ENCODE measurements around the gene AGPAT4. TPM values are rescaled to one million over a fixed set of nuclear protein-coding genes. Genes with fewer than 3 reads are reported as not detected.
A peak's percentile ranks its signal among the peaks of the same experiment; 100 is the strongest.

The AGPAT4 gene
- total RNA-seq, 2 donors from 2014 or later, result 61.0 to 61.1 TPM

- H3K9me3 Mint-ChIP-seq, result peaks cover 34% of the 10 kb centered on the region
- TF ChIP-seq, protein P1, sequence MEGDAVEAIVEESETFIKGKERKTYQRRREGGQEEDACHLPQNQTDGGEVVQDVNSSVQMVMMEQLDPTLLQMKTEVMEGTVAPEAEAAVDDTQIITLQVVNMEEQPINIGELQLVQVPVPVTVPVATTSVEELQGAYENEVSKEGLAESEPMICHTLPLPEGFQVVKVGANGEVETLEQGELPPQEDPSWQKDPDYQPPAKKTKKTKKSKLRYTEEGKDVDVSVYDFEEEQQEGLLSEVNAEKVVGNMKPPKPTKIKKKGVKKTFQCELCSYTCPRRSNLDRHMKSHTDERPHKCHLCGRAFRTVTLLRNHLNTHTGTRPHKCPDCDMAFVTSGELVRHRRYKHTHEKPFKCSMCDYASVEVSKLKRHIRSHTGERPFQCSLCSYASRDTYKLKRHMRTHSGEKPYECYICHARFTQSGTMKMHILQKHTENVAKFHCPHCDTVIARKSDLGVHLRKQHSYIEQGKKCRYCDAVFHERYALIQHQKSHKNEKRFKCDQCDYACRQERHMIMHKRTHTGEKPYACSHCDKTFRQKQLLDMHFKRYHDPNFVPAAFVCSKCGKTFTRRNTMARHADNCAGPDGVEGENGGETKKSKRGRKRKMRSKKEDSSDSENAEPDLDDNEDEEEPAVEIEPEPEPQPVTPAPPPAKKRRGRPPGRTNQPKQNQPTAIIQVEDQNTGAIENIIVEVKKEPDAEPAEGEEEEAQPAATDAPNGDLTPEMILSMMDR (conservative IDR thresholded peaks at IDR 0.05), result no peak
- H3K4me1 Mint-ChIP-seq, result no peaks in the 10 kb centered on the region
- no peak for DNase-seq
- H3K27ac Mint-ChIP-seq, result no peak overlapping the region
- Histone ChIP-seq H3K36me3 (ENCODE audit: control insufficient read depth, insufficient read depth, low read length) (peaks cover 42% of the 10 kb centered on the region), H3K4me1 (ENCODE audit: control insufficient read depth, insufficient read depth, low read length) (no peaks in the 10 kb centered on the region), H3K27me3 (ENCODE audit: control insufficient read depth, insufficient read depth, low read length, poor library complexity, severe bottlenecking) (no peaks in the 10 kb centered on the region), H3K4me3 (ENCODE audit: low read length) (peak overlapping the region; percentile 60), H3K9me3 (ENCODE audit: control insufficient read depth, low read length) (peaks cover 42% of the 10 kb centered on the region), H3K27ac (ENCODE audit: low read depth, low read length) (no peak overlapping the region), H3K9ac (ENCODE audit: extremely low read depth, low read length, poor library complexity, severe bottlenecking) (no peak overlapping the region)
- no peak overlapping the region for H3K4me3 Mint-ChIP-seq
- peaks cover 62% of the 10 kb centered on the region for H3K36me3 Mint-ChIP-seq (ENCODE audit: low read depth)
- no peaks in the 10 kb centered on the region for H3K27me3 Mint-ChIP-seq (ENCODE audit: insufficient read depth)
These were observed 82.2 kb downstream of the AGPAT4 start for GRCh38 chr6:161191671-161192070.

GRCh38 chr6:161191007-161191406 lies 82.9 kb downstream of the AGPAT4 start:
- no peaks in the 10 kb centered on the region for H3K4me1 Mint-ChIP-seq
- WGBS, 2 experiments (ENCODE audit: insufficient coverage in 1 of 2, insufficient read length in 1 of 2), result 94% methylated on average over 2 of the region's 2 CpGs; no CpG with 5 or more reads in 1 of the 2 experiments
- no peak overlapping the region for H3K27ac ChIP-seq (ENCODE audit: low read depth, low read length)
- H3K4me1 ChIP-seq (ENCODE audit: control insufficient read depth, insufficient read depth, low read length), result no peaks in the 10 kb centered on the region
- peaks cover 42% of the 10 kb centered on the region for H3K9me3 ChIP-seq (ENCODE audit: control insufficient read depth, low read length)
- H3K4me3 ChIP-seq (ENCODE audit: low read length), result no peak overlapping the region
- H3K36me3 ChIP-seq (ENCODE audit: control insufficient read depth, insufficient read depth, low read length), result peaks cover 49% of the 10 kb centered on the region
- no peak overlapping the region for H3K4me3 Mint-ChIP-seq
- H3K9ac ChIP-seq (ENCODE audit: extremely low read depth, low read length, poor library complexity, severe bottlenecking), result no peak overlapping the region
- no peak overlapping the region for H3K27ac Mint-ChIP-seq
- no peaks in the 10 kb centered on the region for H3K27me3 ChIP-seq (ENCODE audit: control insufficient read depth, insufficient read depth, low read length, poor library complexity, severe bottlenecking)
- TF ChIP-seq, protein P1 (conservative IDR thresholded peaks at IDR 0.05), result no peak
- peaks cover 34% of the 10 kb centered on the region for H3K9me3 Mint-ChIP-seq
- peaks cover 63% of the 10 kb centered on the region for H3K36me3 Mint-ChIP-seq (ENCODE audit: low read depth)
- no peak for DNase-seq
- H3K27me3 Mint-ChIP-seq (ENCODE audit: insufficient read depth), result no peaks in the 10 kb centered on the region

DNA sequence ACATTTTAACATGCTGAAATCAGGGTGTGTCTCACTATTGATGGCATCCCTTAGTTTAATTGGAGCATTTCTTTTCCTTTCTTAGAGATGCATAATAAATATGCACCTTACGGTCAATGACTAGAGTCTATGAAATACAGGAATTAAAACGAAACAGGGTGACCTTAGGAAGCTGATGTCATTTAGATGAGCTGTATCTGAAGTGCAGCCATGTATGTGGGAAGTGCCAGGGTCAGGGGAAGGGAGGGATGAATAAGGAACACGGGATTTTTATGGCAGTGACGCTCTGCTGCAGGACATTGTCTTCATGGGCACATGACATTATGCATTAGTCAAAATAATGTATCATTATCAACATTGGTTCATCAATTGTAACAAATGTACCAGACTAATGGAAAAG lies 84.0 kb downstream of the AGPAT4 start:
- no peaks in the 10 kb centered on the region for H3K27me3 ChIP-seq (ENCODE audit: control insufficient read depth, insufficient read depth, low read length, poor library complexity, severe bottlenecking)
- H3K9me3 Mint-ChIP-seq, result peaks cover 34% of the 10 kb centered on the region

More for the DNA sequence above, 84.0 kb downstream of the AGPAT4 start:
- Histone ChIP-seq H3K4me3 (ENCODE audit: low read length) (no peak overlapping the region), H3K9ac (ENCODE audit: extremely low read depth, low read length, poor library complexity, severe bottlenecking) (no peak overlapping the region), H3K27ac (ENCODE audit: low read depth, low read length) (no peak overlapping the region), H3K9me3 (ENCODE audit: control insufficient read depth, low read length) (peaks cover 42% of the 10 kb centered on the region), H3K4me1 (ENCODE audit: control insufficient read depth, insufficient read depth, low read length) (no peaks in the 10 kb centered on the region), H3K36me3 (ENCODE audit: control insufficient read depth, insufficient read depth, low read length) (peaks cover 51% of the 10 kb centered on the region)
- Mint-ChIP-seq H3K4me1 (no peaks in the 10 kb centered on the region), H3K27ac (no peak overlapping the region), H3K4me3 (no peak overlapping the region), H3K36me3 (ENCODE audit: low read depth) (peaks cover 70% of the 10 kb centered on the region), H3K27me3 (ENCODE audit: insufficient read depth) (no peaks in the 10 kb centered on the region)
- DNase-seq, result no peak
- TF ChIP-seq, protein P1 (conservative IDR thresholded peaks at IDR 0.05), result no peak
- 94 to 97% methylated on average over 2 to 4 of the region's 4 CpGs for WGBS, 2 experiments (ENCODE audit: insufficient coverage in 1 of 2, insufficient read length in 1 of 2)
